NCI-H1105 treated with DMSO at 0.1 percent for 48 hours (cell line): Measurements from ENCODE around the gene KRT23.

Source experiments
- DNase-seq: peaks from one replicate; lab custom pipeline; 2025; lab: John Stamatoyannopoulos, UW

Gene KRT23

DNA sequence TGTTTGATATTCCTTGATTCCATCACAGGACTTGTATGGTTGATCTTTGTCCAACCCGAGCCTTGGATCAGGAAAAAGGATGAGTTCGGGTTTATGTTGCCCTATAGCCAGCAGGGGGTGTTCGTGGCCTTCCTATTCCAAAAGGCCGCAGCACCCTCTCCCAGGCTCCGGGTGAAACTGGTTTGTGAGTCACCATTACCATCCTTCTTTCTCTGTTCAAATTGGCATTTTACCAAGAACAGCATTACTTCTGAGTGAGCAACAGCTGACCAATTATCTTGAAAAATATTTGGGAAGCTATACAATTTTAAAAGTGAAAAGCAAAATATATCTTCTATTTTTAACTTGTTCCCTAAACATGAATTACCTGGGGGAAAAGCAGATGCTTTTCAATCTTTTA, 28.1 kb downstream of the KRT23 start:
- DNase-seq: peak; percentile 97

DNA sequence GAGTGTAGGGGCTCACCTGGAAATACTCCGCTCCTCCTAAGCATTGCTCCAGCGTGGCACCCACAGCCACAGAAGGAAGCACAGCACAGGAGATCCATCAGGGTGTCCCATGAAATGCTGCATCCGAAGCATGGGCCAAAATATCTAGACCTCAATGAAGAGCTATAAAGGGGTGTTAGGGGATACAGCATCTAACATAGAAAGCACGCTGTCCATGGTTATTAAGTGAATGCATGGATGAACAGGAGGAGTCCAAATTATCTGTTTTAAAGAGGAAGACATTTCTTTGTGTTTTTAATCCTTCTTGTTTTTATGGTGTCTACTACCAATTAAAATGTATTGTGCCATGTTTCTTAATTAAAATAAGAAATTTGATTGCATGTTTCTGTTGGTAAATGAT, 30.8 kb downstream of the KRT23 start:
- DNase-seq: no peak

DNA sequence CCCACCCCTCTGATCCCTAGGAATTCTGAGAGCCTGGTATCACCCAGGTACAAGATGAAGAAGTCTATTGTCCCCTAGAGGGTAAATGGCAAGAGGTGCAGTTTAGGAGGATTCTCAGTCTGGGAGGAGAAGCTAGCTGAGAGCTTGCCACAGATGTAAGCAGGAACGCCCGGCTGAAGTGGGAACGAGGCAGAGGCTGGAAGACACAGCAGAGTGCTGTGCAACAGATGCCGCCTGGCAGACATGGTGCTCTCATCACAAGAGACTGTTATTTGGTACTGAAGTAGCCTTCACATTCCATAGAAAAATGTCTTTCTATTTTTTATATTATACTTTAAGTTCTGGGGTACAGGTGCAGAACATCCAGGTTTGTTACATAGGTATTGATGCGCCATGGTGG, 32.1 kb downstream of the KRT23 start:
- no peak for DNase-seq

GRCh38 chr17:40903129-40903847, 34.2 kb downstream of the KRT23 start:
- no peak for DNase-seq

GRCh38 chr17:40902498-40902897, 34.9 kb downstream of the KRT23 start:
- no peak for DNase-seq

DNA sequence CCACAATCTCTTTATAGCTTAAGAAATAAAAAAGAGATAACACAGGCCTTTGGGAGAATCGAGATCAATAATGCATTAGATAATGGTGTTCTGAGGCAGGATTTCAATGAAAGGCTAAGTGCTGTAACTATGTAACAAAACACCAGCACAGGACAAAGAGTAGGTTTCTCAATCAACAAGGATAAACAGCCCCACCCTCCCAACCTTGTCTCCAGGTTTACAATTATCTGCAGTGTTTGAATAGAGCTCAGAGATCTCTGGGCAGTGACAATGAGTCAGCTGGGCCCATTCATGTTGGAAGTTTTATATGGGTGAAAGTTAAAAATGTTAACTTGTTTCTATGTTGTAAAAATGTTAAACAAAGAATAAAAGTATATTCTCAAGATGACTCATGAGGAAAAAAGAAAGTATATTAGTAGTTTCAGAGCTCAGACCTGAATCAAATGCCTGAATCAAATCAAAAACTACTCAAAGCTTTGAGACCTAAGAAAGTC, 35.4 kb downstream of the KRT23 start:
- DNase-seq: peak; percentile 9

GRCh38 chr17:40900809-40901356, 36.6 kb downstream of the KRT23 start:
- DNase-seq: no peak

DNA sequence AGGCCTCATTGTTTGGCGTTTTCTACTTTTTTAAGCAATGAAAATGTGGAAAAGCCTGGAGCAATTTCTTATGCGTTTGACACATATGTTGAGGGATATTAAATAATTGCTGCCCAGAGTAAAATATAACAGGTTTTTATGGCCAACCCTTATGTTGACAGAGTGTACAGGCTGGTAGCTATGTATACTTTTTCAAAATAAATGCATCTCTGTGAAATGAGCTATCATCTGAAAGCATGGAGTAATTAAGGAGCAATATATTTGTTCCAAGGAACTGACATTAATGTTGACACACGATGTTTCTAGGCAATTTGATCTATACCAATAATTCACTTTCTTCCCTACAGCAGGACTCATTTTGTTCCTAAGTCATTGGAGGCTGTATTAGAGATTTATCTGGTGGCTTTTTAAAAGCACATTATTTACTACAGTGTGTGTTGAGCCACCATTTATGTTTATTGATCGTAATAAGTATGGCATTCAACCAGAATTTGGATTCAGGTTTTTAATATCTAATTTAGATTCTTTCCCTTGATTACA, 40.5 kb downstream of the KRT23 start:
- no peak for DNase-seq

GRCh38 chr17:40895106-40895730, 42.2 kb downstream of the KRT23 start:
- no peak for DNase-seq

DNA sequence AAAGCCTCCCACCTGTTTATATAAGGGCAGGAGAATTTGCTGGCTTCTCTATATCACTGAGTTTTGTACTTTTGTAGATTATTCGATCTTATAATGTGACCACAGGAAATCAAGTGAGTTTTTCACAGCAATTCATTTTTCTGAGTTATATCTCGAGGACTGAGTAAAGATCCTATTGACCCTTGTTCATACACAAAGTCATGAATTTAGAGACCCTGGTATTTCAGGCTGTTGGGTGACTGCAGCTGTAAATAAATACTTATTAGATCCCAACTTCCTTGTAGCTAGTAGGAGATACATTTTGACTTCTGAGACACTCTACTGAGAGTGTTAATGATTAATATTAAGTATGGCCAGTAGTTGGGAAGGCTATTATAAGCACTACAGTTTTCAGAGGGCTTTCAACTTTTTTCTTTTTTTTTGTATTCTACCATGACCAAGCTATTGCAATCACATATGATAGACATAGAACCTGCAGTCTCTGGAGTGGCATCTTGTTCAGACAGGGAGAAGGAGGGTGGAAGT, 49.2 kb downstream of the KRT23 start:
- DNase-seq: no peak

GRCh38 chr17:40886090-40886489, 51.4 kb downstream of the KRT23 start:
- no peak for DNase-seq

GRCh38 chr17:40884708-40885512, 52.5 kb downstream of the KRT23 start, which contains the start of gene KRT20:
Gene KRT20 (minus strand): TSS chr17:40885242. CDS start chr17:40885185, 57 bp downstream.
- no peak for DNase-seq

DNA sequence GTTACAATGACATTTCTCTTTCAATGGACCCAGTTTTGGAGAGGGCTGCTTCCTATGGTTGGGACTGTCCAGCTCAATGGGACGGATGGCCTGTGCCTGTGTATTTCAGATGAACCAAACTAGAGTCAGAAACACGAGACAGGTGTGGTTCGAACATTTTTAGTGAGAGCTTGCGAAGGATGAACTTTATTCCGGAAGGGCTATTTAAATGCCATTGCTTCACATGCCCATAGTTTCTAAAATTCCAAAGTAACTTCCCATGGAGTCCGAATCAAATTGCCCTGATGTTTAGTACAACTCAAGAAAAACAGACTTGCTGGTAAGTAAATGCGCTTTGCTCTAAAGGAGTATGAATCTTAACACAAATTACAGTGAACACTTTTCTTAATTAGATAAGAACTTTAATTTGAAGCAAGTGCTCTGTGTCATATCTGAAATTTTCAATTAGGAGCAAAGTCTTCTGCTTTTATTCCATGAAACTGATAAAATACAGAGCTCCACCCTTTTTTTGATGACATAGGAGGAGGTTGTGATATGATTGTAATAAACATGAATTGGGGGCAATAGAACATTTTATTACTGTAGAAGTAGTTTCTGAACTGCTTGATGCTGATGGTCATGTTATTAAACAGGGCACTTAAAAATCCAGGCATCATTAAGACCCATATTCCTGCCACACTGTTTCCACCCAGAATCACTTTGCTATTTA, 53.7 kb downstream of the KRT23 start:
- DNase-seq: no peak

DNA sequence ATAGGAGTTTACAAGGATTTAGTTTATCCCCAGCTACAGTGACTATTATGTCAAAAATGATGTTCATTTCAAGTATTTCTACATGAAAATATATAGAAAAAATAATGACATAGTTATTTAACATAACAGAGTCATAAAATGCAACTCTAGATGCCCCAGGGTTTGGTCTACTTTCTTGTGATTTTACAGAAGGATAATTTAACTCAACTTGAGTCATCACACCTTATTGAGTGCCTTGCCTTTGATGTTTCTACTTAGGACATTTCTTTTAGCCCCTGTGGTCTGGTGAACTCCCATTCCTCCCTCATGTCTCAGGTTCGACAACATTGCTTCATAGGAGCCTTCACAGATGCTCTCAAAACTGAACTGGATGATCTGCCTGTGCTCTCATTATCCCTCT, 54.4 kb downstream of the KRT23 start:
- no peak for DNase-seq

GRCh38 chr17:40879026-40879425, 58.4 kb downstream of the KRT23 start:
- DNase-seq: no peak

GRCh38 chr17:40878044-40878443, 59.4 kb downstream of the KRT23 start:
- DNase-seq: no peak

DNA sequence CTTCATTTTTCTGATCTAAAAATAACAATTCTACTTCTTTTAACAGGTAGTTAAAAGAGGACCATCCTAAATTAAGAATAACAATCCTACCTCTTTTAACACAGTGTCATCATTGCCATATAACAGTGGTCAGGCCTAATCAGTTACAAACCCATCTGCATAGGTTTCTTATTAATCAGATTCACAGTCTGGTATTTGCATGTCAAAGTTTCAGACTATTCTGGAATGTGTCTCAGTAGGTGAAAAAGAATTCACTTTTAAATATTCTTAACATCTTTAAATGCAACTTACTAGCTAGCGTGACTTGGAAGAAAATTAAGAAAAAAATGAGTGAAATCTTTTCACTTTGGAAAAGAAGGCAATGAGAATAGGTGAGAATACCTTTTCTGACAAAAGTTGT, 63.6 kb downstream of the KRT23 start:
- DNase-seq: no peak

- no peak for DNase-seq
Observed at GRCh38 chr17:40873255-40873654, 64.2 kb downstream of the KRT23 start.
